WTC11 (cell line): ENCODE results near the gene SLC16A13. TPM values are rescaled to one million over a fixed set of nuclear protein-coding genes. Genes with fewer than 3 reads are reported as not detected.

ENCODE experiments used
- ATAC-seq: fragments of 200-7000 bp; cut with Tn5 transposase; 2 replicates; pipeline ENCODE4 v1.10.0; 2021; ENCODE audit warnings: mild to moderate bottlenecking, moderate library complexity
- CTCF ChIA-PET: fragments of 300-600 bp; sonication (Branson Sonifier 250); formaldehyde crosslinking; loops from one replicate; lab custom pipeline; 2021; ENCODE audit warnings: antibody characterized with exemption; lab: Charles Lee
- POLR2A ChIA-PET: fragments of 350-600 bp; sonication (Branson Sonifier 250); formaldehyde crosslinking; loops from one replicate; lab custom pipeline; 2021; ENCODE audit warnings: antibody characterized with exemption; lab: Charles Lee
- DNase-seq: peaks from one replicate; pipeline ENCODE4 v3.0.0; 2021; ENCODE audit warnings: low spot score
- H3K27ac Mint-ChIP-seq: 2 replicates; pipeline ENCODE4 v1.8.0; 2021; ENCODE audit warnings: mixed read lengths
- H3K27me3 Mint-ChIP-seq: 2 replicates; pipeline ENCODE4 v1.8.0; 2021; ENCODE audit warnings: low read depth, mild to moderate bottlenecking, moderate library complexity, mixed read lengths
- H3K36me3 Mint-ChIP-seq: 2 replicates; pipeline ENCODE4 v1.8.0; 2021; ENCODE audit warnings: mixed read lengths
- H3K4me1 Mint-ChIP-seq: 2 replicates; pipeline ENCODE4 v1.8.0; 2022; ENCODE audit warnings: mixed read lengths
- H3K4me3 Mint-ChIP-seq: 2 replicates; pipeline ENCODE4 v1.8.0; 2021; ENCODE audit warnings: mild to moderate bottlenecking, moderate library complexity, mixed read lengths
- H3K9me3 Mint-ChIP-seq: 2 replicates; pipeline ENCODE4 v1.8.0; 2021; ENCODE audit warnings: mixed read lengths
- ARID4B ChIP-seq: sonication (generic); formaldehyde crosslinking; IDR thresholded peaks from 2 replicates; pipeline ENCODE4 v1.8.0; 2023; ENCODE audit warnings: missing genetic modification reagents, mild to moderate bottlenecking, borderline replicate concordance
- CTCF ChIP-seq: fragments of 200-600 bp; IDR thresholded peaks from 2 replicates; pipeline ENCODE4 v1.8.0; 2022; ENCODE audit warnings: antibody characterized with exemption
- ESRRA ChIP-seq: sonication (generic); formaldehyde crosslinking; IDR thresholded peaks from 2 replicates; pipeline ENCODE4 v1.8.1; 2022; ENCODE audit warnings: mild to moderate bottlenecking, missing genetic modification reagents, borderline replicate concordance
- FOXK1 ChIP-seq: sonication (generic); formaldehyde crosslinking; IDR thresholded peaks from 2 replicates; pipeline ENCODE4 v1.8.0; 2022; ENCODE audit warnings: mild to moderate bottlenecking, moderate library complexity, missing genetic modification reagents
- HMGA2 ChIP-seq: fragments of 250-450 bp; sonication (Bioruptor Pico); IDR thresholded peaks from 2 replicates; pipeline ENCODE4 v1.4.0; 2021; ENCODE audit warnings: mild to moderate bottlenecking, moderate library complexity
- NFATC4 ChIP-seq: fragments of 250-450 bp; sonication (Bioruptor Pico); IDR thresholded peaks from 2 replicates; pipeline ENCODE4 v1.9.0; 2021; ENCODE audit warnings: mild to moderate bottlenecking
- RELA ChIP-seq: sonication (generic); formaldehyde crosslinking; IDR thresholded peaks from 2 replicates; pipeline ENCODE4 v1.8.1; 2022; ENCODE audit warnings: missing genetic modification reagents, mild to moderate bottlenecking, borderline replicate concordance
- RORB ChIP-seq: fragments of 250-450 bp; sonication (Bioruptor Pico); IDR thresholded peaks from 2 replicates; pipeline ENCODE4 v1.9.0; 2021; ENCODE audit warnings: mild to moderate bottlenecking
- STAT6 ChIP-seq: sonication (generic); formaldehyde crosslinking; conservative IDR thresholded peaks from 2 replicates; pipeline ENCODE4 v1.8.1; 2023; ENCODE audit warnings: mild to moderate bottlenecking, low read depth, missing genetic modification reagents, moderate library complexity
- ZNF219 ChIP-seq: sonication (generic); formaldehyde crosslinking; IDR thresholded peaks from 2 replicates; pipeline ENCODE4 v1.8.0; 2023; ENCODE audit warnings: missing genetic modification reagents, mild to moderate bottlenecking, borderline replicate concordance
- ZNF671 ChIP-seq: fragments of 250-450 bp; sonication (Bioruptor Pico); IDR thresholded peaks from 2 replicates; pipeline ENCODE4 v1.8.0; 2021; ENCODE audit warnings: mild to moderate bottlenecking
- total RNA-seq: library from RNA; stranded (reverse); gene quantifications from 3 replicates; pipeline ENCODE4 v1.2.3, GENCODE V29; 2021
- TF ChIP-seq, protein P1 (sequence below): sonication (generic); formaldehyde crosslinking; IDR thresholded peaks from 2 replicates; pipeline ENCODE4 v1.8.1; 2023; ENCODE audit warnings: mild to moderate bottlenecking, missing genetic modification reagents, moderate library complexity
- TF ChIP-seq, protein P2 (sequence below): sonication (generic); formaldehyde crosslinking; conservative IDR thresholded peaks from 2 replicates; pipeline ENCODE4 v1.8.1; 2022; ENCODE audit warnings: mild to moderate bottlenecking, missing genetic modification reagents

SLC16A13 gene
- total RNA-seq, 1 experiment from 2014 or later: 5.2 TPM

GRCh38 chr17:7002288-7003047, 33.3 kb upstream of the SLC16A13 start (continued):
- TF ChIP-seq ARID4B (CRISPR knock-in tag) (no peak), FOXK1 (CRISPR knock-in tag) (no peak), STAT6 (no peak), ZNF219 (no peak)
- TF ChIP-seq, protein P1, sequence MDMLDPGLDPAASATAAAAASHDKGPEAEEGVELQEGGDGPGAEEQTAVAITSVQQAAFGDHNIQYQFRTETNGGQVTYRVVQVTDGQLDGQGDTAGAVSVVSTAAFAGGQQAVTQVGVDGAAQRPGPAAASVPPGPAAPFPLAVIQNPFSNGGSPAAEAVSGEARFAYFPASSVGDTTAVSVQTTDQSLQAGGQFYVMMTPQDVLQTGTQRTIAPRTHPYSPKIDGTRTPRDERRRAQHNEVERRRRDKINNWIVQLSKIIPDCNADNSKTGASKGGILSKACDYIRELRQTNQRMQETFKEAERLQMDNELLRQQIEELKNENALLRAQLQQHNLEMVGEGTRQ (CRISPR knock-in tag): no peak

DNA sequence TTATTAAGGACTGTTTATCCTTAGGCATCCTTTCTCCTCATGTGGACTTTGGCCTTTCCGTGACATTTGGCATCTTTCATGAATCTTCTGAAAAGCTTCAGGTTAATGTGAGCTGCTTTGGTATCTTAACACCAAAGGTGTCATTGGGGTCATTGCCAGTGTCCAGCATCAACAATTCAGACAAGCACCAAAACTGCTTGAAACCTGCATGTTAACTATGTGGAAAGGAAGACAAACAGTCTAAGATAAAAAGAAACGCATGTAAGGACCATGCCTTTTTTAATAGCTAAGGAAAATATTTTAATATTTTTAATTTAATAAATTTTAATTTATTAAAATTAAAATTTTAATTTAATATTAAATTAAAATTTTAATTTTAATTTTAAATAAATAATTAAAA, 32.1 kb upstream of the SLC16A13 start:
- TF ChIP-seq NFATC4 (no peak), HMGA2 (CRISPR knock-in tag) (peak; percentile 99)
- DNase-seq (no peak), ATAC-seq (no peak)
- POLR2A ChIA-PET: no interaction called here
- CTCF ChIA-PET: interaction anchor here (0.8 to 3.8 kb wide), 16 partner anchors 8 to 337 kb away, joined by 3 to 48 read pairs (median 10); partner anchors contain the start of genes ALOX12, BCL6B and SLC13A5
- no peaks in the 10 kb centered on the region for H3K4me1 Mint-ChIP-seq
- H3K36me3 Mint-ChIP-seq: peaks cover 13% of the 10 kb centered on the region
- H3K27ac Mint-ChIP-seq: no peak overlapping the region
- H3K4me3 Mint-ChIP-seq: no peak overlapping the region
- H3K27me3 Mint-ChIP-seq: no peaks in the 10 kb centered on the region
- no peaks in the 10 kb centered on the region for H3K9me3 Mint-ChIP-seq

- H3K36me3 Mint-ChIP-seq: peaks cover 13% of the 10 kb centered on the region
- no peak overlapping the region for H3K4me3 Mint-ChIP-seq
- H3K27me3 Mint-ChIP-seq: no peaks in the 10 kb centered on the region
- no peak overlapping the region for H3K27ac Mint-ChIP-seq
- TF ChIP-seq CTCF: peak; percentile 62
- no peak for TF ChIP-seq RELA
- TF ChIP-seq HMGA2 (CRISPR knock-in tag): peak; percentile 100
- TF ChIP-seq ZNF671 (CRISPR knock-in tag): no peak
- TF ChIP-seq, protein P2, sequence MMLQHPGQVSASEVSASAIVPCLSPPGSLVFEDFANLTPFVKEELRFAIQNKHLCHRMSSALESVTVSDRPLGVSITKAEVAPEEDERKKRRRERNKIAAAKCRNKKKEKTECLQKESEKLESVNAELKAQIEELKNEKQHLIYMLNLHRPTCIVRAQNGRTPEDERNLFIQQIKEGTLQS (CRISPR knock-in tag): no peak
- no peak for TF ChIP-seq ESRRA (CRISPR knock-in tag)
- no peak for TF ChIP-seq RORB
- no peak for DNase-seq
- no peaks in the 10 kb centered on the region for H3K9me3 Mint-ChIP-seq
- ATAC-seq: peak; percentile 78
- H3K4me1 Mint-ChIP-seq: no peaks in the 10 kb centered on the region
- CTCF ChIA-PET: interaction anchor here (0.6 to 3.8 kb wide), 30 partner anchors 9 to 365 kb away, joined by 3 to 48 read pairs (median 5); partner anchors contain the start of genes ALOX12, BCL6B, KIAA0753 and SLC13A5
- POLR2A ChIA-PET: no interaction called here
Observed at GRCh38 chr17:7004398-7005253, 31.2 kb upstream of the SLC16A13 start.
